ENCODE measurements around the gene SLC10A4. TPM values are rescaled to one million over a fixed set of nuclear protein-coding genes. Genes with fewer than 3 reads are reported as not detected.

The SLC10A4 gene
- total RNA-seq, 1 donor from 2014 or later = 1.6 TPM

DNA sequence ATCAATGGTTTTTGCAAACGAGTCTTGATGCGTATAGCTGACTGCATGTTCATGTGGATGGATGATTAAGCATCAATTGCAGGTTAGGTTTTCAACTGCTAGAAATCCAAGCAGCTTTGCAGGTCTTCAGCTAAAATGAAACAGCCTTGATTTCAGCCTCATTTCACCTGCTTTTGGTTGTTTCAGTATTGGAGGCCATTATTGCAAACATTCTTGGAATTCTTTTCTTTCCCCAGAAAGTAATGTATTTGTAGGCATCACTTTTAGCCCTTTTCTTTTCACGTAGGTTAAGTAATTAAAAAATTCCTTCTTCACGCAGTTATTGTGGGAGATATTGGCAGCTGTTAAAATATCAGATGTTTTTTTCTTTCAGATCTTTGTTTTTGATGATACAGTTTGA, 15.8 kb downstream of the SLC10A4 start:
- Histone ChIP-seq H3K27me3 (ENCODE audit: low read depth) (no peaks in the 10 kb centered on the region), H3K27ac (no peak overlapping the region), H3K36me3 (peaks cover 62% of the 10 kb centered on the region), H3K9me3 (no peaks in the 10 kb centered on the region), H3K4me3 (no peak overlapping the region), H3K4me1 (no peaks in the 10 kb centered on the region)
- ATAC-seq = no peak
- TF ChIP-seq, protein P1, sequence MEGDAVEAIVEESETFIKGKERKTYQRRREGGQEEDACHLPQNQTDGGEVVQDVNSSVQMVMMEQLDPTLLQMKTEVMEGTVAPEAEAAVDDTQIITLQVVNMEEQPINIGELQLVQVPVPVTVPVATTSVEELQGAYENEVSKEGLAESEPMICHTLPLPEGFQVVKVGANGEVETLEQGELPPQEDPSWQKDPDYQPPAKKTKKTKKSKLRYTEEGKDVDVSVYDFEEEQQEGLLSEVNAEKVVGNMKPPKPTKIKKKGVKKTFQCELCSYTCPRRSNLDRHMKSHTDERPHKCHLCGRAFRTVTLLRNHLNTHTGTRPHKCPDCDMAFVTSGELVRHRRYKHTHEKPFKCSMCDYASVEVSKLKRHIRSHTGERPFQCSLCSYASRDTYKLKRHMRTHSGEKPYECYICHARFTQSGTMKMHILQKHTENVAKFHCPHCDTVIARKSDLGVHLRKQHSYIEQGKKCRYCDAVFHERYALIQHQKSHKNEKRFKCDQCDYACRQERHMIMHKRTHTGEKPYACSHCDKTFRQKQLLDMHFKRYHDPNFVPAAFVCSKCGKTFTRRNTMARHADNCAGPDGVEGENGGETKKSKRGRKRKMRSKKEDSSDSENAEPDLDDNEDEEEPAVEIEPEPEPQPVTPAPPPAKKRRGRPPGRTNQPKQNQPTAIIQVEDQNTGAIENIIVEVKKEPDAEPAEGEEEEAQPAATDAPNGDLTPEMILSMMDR (IDR thresholded peaks at IDR 0.05) = no peak
- intact Hi-C loops (cut with DNase I) = no loop called here
- DNase-seq = no peak

DNA sequence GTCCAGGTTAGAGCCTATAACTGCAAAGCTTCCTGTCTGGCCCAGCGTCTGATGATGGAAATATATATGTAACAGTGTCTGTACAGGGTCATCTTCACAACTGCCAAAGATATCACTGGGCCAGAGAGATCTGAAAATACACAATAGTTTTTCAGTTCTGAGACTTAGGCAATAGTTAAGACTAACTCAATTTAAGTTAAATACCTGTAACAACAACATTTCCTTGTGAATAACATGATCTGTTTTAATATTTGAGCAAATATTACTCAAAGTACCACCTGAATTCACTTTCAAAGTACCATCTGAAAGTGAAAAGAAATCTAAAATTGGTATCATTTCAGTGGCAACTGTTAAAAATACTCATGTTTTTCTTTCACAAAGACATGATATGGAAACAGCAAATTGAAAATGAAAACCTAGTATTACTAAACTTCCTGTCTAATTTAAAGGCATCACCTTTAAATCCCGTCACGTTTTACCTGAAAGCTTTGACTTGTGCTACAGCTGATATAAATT, 16.5 kb downstream of the SLC10A4 start:
- ATAC-seq = no peak
- TF ChIP-seq, protein P1 (IDR thresholded peaks at IDR 0.05) = no peak
- no peak overlapping the region for H3K27ac ChIP-seq
- intact Hi-C loops (cut with DNase I) = no loop called here
- H3K4me3 ChIP-seq = no peak overlapping the region
- H3K27me3 ChIP-seq (ENCODE audit: low read depth) = no peaks in the 10 kb centered on the region
- peaks cover 69% of the 10 kb centered on the region for H3K36me3 ChIP-seq
- no peak for DNase-seq
- no peaks in the 10 kb centered on the region for H3K4me1 ChIP-seq
- no peaks in the 10 kb centered on the region for H3K9me3 ChIP-seq

DNA sequence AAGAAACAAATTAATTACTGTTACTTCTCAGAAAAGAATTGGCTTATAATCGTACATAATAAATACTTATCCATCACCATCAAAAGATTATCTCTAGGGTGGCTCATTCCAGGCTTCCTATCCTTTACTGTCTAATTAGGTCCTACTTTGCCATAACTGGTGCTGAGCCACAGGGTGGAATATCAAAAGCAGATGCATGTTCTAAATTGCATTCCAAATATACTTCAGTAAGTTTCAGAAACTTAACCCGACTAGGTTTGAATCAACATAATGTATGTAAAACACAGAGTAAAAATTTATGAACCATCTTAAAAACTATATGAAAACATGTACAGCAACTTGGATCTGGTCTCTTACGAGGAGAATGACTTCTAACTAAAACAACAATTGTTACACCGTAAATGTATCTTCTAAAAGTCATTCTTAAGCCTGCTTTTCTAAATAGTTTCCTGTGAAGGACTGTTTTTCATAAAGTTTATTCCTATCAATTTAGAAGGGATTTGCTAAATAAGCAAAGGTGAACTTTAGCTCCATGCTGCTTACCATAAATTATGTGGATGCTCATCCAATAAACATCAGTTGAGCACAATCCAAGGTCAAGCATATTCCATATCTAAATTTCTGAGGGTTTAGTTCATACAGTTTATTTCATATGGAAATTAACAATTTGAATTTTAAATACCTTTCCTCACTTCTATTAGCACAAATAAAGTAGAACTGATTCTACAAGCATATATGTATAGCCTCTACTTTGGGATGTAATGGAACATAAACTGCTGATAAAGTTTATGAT, 20.3 kb downstream of the SLC10A4 start:
- Histone ChIP-seq H3K27ac (no peak overlapping the region), H3K9me3 (no peaks in the 10 kb centered on the region), H3K4me3 (no peak overlapping the region), H3K36me3 (peaks cover 92% of the 10 kb centered on the region), H3K4me1 (no peaks in the 10 kb centered on the region), H3K27me3 (ENCODE audit: low read depth) (no peaks in the 10 kb centered on the region)
- intact Hi-C loops (cut with DNase I) = no loop called here
- DNase-seq (no peak), ATAC-seq (no peak)
- TF ChIP-seq, protein P1 (IDR thresholded peaks at IDR 0.05) = no peak

DNA sequence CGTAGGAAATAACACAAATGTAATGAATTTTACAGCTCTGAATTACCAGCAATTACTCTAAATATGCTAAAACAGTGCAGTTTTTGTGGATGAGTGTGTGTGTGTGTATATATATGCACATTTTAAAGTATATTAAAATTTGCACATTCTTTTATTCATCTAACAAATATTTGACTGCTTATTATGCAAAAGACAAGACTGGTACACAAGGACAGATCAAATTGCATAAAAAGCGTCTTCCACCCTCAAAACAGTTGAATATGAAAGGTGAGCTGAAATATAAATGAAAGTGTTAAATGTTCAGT, 20.8 kb downstream of the SLC10A4 start:
- DNase-seq (no peak), ATAC-seq (no peak)
- Histone ChIP-seq H3K27ac (no peak overlapping the region), H3K27me3 (ENCODE audit: low read depth) (no peaks in the 10 kb centered on the region), H3K4me1 (no peaks in the 10 kb centered on the region), H3K9me3 (no peaks in the 10 kb centered on the region), H3K4me3 (no peak overlapping the region), H3K36me3 (peaks cover 92% of the 10 kb centered on the region)
- intact Hi-C loops (cut with DNase I) = no loop called here
- TF ChIP-seq, protein P1 (IDR thresholded peaks at IDR 0.05) = no peak

DNA sequence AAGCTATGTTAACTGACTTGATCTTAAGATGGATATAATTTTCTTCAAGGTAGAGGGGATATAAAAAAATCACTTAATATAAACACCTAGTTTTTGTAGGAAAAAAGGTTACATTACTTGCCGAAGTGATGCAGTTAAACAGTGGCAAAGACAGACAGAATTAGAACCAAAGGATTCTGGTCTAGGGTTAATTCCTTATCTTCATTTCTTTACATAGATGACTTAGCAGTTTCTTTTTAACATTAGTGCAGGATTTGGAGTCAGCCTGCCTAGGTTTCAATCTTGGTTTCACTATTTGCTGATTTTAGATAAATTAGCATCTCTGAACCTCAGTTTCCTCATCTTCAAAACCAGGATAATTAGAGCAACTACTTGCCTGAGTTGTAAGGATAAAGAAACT, 21.2 kb downstream of the SLC10A4 start:
- no peaks in the 10 kb centered on the region for H3K9me3 ChIP-seq
- no peak overlapping the region for H3K4me3 ChIP-seq
- H3K36me3 ChIP-seq = peaks cover 92% of the 10 kb centered on the region
- H3K27me3 ChIP-seq (ENCODE audit: low read depth) = no peaks in the 10 kb centered on the region
- no peak overlapping the region for H3K27ac ChIP-seq
- intact Hi-C loops (cut with DNase I) = no loop called here
- no peak for DNase-seq
- ATAC-seq = no peak
- H3K4me1 ChIP-seq = no peaks in the 10 kb centered on the region
- TF ChIP-seq, protein P1 (IDR thresholded peaks at IDR 0.05) = no peak
